Colonic mucosa (tissue), 4 donors: ENCODE data around the gene MDFI. TPM values are rescaled to one million over a fixed set of nuclear protein-coding genes. Genes with fewer than 3 reads are reported as not detected.

Experiments
- DNase-seq: peaks from one replicate; pipeline ENCODE4 v3.0.0-alpha.2; 2020
- H3K27ac ChIP-seq: fragments of 200-600 bp; one replicate; pipeline ENCODE4 v1.8.0; 2021
- H3K27me3 ChIP-seq: fragments of 200-600 bp; one replicate; pipeline ENCODE4 v1.8.0; 2021
- H3K36me3 ChIP-seq: fragments of 200-600 bp; one replicate; pipeline ENCODE4 v1.8.0; 2021
- H3K4me1 ChIP-seq: fragments of 200-600 bp; one replicate; pipeline ENCODE4 v1.8.0; 2021; ENCODE audit warnings: mild to moderate bottlenecking
- H3K4me3 ChIP-seq: fragments of 200-600 bp; one replicate; pipeline ENCODE4 v1.8.0; 2021
- H3K9ac ChIP-seq, 2 donors: one replicate each; pipeline ENCODE4 v1.7.0; 2013; ENCODE audit warnings: control low read depth in 2 of 2, low read depth in 2 of 2, low read length in 2 of 2
- H3K9me3 ChIP-seq: fragments of 200-600 bp; one replicate; pipeline ENCODE4 v1.8.0; 2021
- intact Hi-C: fragments of 100-400 bp; cut with DNase I; formaldehyde crosslinking; loops from one replicate; pipeline ENCODE4 v1.14.1; 2022
- total RNA-seq, 2 donors: library from RNA; stranded (reverse); fragmentation: NEBNext Ultra II Directional in 1 of 2; extraction: Animal tissue kit (Norgen Biotek cat#: 25700) in 1 of 2; gene quantifications; one replicate each; pipeline ENCODE4 v1.2.1, GENCODE V29; 2021
- TF ChIP-seq, protein P1 (sequence below): fragments of 200-600 bp; IDR thresholded peaks from one replicate; pipeline ENCODE4 v1.8.0; 2022; ENCODE audit warnings: antibody characterized with exemption, mild to moderate bottlenecking
- donor health status: healthy.
- donor health status: DM: no; HTN: no; CAD: no.
- donor health status: DM: no; HTN: no; CAD: no.

Gene MDFI
- total RNA-seq, 2 donors from 2014 or later: 1.1 to 1.9 TPM

GRCh38 chr6:41658636-41659035 lies 20.4 kb downstream of the MDFI start:
- Histone ChIP-seq H3K9ac (no peak overlapping the region), H3K27ac (no peak overlapping the region), H3K36me3 (no peaks in the 10 kb centered on the region), H3K9me3 (no peaks in the 10 kb centered on the region), H3K27me3 (no peaks in the 10 kb centered on the region), H3K4me1 (no peaks in the 10 kb centered on the region), H3K4me3 (no peak overlapping the region)
- TF ChIP-seq, protein P1, sequence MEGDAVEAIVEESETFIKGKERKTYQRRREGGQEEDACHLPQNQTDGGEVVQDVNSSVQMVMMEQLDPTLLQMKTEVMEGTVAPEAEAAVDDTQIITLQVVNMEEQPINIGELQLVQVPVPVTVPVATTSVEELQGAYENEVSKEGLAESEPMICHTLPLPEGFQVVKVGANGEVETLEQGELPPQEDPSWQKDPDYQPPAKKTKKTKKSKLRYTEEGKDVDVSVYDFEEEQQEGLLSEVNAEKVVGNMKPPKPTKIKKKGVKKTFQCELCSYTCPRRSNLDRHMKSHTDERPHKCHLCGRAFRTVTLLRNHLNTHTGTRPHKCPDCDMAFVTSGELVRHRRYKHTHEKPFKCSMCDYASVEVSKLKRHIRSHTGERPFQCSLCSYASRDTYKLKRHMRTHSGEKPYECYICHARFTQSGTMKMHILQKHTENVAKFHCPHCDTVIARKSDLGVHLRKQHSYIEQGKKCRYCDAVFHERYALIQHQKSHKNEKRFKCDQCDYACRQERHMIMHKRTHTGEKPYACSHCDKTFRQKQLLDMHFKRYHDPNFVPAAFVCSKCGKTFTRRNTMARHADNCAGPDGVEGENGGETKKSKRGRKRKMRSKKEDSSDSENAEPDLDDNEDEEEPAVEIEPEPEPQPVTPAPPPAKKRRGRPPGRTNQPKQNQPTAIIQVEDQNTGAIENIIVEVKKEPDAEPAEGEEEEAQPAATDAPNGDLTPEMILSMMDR: no peak
- DNase-seq: no peak
- intact Hi-C loops: no loop called here

GRCh38 chr6:41659935-41660334 lies 21.7 kb downstream of the MDFI start:
- Histone ChIP-seq H3K9me3 (no peaks in the 10 kb centered on the region), H3K27ac (no peak overlapping the region), H3K4me1 (no peaks in the 10 kb centered on the region), H3K36me3 (no peaks in the 10 kb centered on the region), H3K27me3 (no peaks in the 10 kb centered on the region), H3K4me3 (no peak overlapping the region), H3K9ac (no peak overlapping the region)
- intact Hi-C loops: no loop called here
- TF ChIP-seq, protein P1: no peak
- DNase-seq: no peak

GRCh38 chr6:41663568-41663967 lies 25.3 kb downstream of the MDFI start:
- Histone ChIP-seq H3K4me3 (no peak overlapping the region), H3K27ac (no peak overlapping the region), H3K9ac (no peak overlapping the region), H3K4me1 (no peaks in the 10 kb centered on the region), H3K9me3 (no peaks in the 10 kb centered on the region), H3K27me3 (no peaks in the 10 kb centered on the region), H3K36me3 (no peaks in the 10 kb centered on the region)
- intact Hi-C loops: no loop called here
- no peak for DNase-seq
- TF ChIP-seq, protein P1: no peak

GRCh38 chr6:41664271-41664670 lies 26.0 kb downstream of the MDFI start:
- intact Hi-C loops: no loop called here
- Histone ChIP-seq H3K27me3 (no peaks in the 10 kb centered on the region), H3K9me3 (no peaks in the 10 kb centered on the region), H3K9ac (no peak overlapping the region), H3K27ac (no peak overlapping the region), H3K4me1 (no peaks in the 10 kb centered on the region), H3K4me3 (no peak overlapping the region), H3K36me3 (no peaks in the 10 kb centered on the region)
- DNase-seq: no peak
- TF ChIP-seq, protein P1: no peak

DNA sequence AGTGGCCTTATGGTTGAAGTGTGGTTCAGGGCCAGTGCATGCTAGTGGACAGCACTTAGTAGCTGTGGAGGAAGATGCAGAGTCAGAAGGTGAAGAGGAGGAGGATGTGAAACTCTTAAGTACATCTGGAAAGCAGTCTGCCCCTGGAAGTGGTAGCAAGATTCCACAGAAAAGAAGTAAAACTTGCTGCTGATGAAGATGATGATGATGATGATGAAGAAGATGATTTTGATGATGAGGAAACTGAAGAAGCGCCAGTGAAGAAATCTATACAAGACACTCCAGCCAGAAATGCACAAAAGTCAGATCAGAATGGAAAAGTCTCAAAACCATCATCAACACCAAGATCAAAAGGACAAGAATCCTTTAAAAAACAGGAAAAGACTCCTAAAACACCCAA lies 28.9 kb downstream of the MDFI start:
- DNase-seq: no peak
- no peaks in the 10 kb centered on the region for H3K27me3 ChIP-seq
- TF ChIP-seq, protein P1: no peak
- no peak overlapping the region for H3K9ac ChIP-seq
- intact Hi-C loops: no loop called here
- H3K27ac ChIP-seq: no peak overlapping the region
- no peak overlapping the region for H3K4me3 ChIP-seq
- H3K36me3 ChIP-seq: no peaks in the 10 kb centered on the region
- no peaks in the 10 kb centered on the region for H3K9me3 ChIP-seq
- no peaks in the 10 kb centered on the region for H3K4me1 ChIP-seq

DNA sequence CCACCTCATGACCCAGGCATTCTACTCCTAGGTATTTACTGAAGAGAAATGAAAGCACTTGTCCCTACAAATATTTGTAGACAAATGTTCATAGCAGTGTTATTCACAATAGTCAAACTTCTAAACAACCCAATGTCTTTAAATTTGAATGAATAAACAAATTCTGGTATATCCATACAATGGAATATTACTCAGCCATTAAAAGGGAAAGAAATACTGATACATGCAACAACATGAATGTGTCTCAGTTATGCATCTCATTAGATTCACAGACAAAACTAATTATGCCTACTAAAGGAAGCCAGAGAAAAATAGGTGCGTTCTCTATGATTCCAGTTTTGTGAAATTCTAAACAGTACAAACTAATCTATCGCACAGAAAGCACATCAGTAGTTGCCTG lies 30.7 kb downstream of the MDFI start:
- Histone ChIP-seq H3K9ac (no peak overlapping the region), H3K4me1 (no peaks in the 10 kb centered on the region), H3K9me3 (no peaks in the 10 kb centered on the region), H3K27ac (no peak overlapping the region), H3K27me3 (no peaks in the 10 kb centered on the region), H3K4me3 (no peak overlapping the region), H3K36me3 (no peaks in the 10 kb centered on the region)
- intact Hi-C loops: no loop called here
- DNase-seq: no peak
- TF ChIP-seq, protein P1: no peak
